GM20000 (cell line): ENCODE measurements around the gene BTBD9.
"Not testable (repeated sequence)": the region's sequence is repeated elsewhere in the genome, so short reads cannot be mapped to it uniquely, and the experiment has no call there.

Experiments used
- DNase-seq: peaks from one replicate; pipeline ENCODE4 v3.0.0; 2012; ENCODE audit warnings: low spot score
- TF ChIP-seq, protein P1 (sequence below): IDR thresholded peaks from 2 replicates; pipeline ENCODE4 v1.5.1; 2012; ENCODE audit warnings: mild to moderate bottlenecking, control low read depth; ENCODE audit errors: extremely low read depth, missing control alignments

BTBD9 gene

DNA sequence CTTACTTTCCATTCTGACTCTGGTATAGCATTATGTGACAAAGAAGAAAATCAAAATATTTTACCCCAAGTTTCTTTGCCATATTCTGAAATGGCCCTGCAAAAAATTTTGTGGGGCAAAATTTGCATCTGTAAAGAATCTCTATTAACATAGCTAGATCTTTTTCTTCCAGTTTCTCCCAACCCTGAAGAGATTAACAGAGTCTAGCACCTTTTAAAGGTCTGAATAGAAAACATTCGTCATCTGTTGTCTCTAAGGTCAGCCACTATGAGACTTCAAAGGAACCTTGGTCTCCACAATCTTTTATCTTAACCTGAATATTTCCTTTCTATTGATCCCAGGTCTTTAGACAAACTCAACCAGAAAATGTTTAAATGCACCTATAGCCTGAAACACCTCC lies 205.7 kb downstream of the BTBD9 start:
- TF ChIP-seq, protein P1, sequence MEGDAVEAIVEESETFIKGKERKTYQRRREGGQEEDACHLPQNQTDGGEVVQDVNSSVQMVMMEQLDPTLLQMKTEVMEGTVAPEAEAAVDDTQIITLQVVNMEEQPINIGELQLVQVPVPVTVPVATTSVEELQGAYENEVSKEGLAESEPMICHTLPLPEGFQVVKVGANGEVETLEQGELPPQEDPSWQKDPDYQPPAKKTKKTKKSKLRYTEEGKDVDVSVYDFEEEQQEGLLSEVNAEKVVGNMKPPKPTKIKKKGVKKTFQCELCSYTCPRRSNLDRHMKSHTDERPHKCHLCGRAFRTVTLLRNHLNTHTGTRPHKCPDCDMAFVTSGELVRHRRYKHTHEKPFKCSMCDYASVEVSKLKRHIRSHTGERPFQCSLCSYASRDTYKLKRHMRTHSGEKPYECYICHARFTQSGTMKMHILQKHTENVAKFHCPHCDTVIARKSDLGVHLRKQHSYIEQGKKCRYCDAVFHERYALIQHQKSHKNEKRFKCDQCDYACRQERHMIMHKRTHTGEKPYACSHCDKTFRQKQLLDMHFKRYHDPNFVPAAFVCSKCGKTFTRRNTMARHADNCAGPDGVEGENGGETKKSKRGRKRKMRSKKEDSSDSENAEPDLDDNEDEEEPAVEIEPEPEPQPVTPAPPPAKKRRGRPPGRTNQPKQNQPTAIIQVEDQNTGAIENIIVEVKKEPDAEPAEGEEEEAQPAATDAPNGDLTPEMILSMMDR: no peak
- DNase-seq: no peak

- DNase-seq: no peak
- TF ChIP-seq, protein P1: no peak
These were observed 207.2 kb downstream of the BTBD9 start for GRCh38 chr6:38432479-38432878.

DNA sequence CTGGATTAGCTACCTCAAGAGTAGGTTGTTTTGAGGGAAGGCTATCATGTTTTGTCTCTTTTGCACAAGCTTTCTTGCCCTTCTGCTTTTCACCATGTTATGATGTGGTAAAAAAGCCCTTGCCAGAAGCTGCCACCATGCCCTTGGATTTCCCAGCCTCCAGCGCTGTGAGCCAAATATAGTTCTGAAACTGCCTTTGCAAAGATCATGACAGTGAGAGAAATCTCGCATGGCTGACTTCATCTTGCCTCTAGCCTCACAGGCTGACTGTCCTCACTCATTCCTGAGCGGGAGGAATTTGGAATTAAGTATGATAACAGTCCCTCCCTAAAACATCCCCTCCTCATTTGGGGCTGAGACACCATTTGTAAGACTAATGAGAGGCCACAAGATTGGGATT lies 207.7 kb downstream of the BTBD9 start:
- DNase-seq: no peak

GRCh38 chr6:38429546-38429945 lies 210.2 kb downstream of the BTBD9 start:
- DNase-seq: no peak
- TF ChIP-seq, protein P1: no peak

More for the DNA sequence above, 207.7 kb downstream of the BTBD9 start:
- TF ChIP-seq, protein P1: no peak

DNA sequence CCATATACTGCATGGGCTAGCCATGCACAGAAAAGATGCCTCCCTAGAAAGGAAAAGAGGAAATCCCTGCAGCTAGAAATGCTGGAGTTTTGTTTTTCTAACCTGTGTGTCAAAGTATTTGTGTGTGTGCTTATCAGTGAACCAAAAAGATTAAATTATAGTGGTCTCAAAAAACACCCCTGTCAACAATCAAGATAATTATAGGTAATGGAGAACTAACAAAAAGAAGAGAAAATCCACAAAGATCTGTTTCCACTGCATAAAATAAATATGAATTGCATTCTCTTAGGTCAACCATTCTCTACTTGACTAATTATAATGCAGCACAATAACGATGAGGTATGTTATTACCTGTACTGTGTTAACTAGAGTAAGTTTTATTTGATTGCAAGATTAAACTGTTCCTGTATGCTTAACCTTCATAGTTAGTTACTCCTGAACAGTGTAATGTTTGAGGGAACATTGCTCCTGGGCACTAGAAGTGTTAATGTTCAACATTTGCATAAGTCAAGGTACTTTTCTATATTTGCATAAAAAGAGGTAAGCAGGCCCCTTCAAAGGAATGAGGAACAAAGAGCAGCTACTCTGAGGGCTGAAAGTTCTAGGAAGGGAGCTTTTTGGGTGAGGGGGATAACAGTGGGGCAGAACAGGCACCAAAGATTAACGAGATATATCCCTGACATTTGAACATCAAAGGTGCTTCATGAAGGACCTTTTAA lies 212.1 kb downstream of the BTBD9 start:
- TF ChIP-seq, protein P1: no peak
- DNase-seq: peak; percentile 31

DNA sequence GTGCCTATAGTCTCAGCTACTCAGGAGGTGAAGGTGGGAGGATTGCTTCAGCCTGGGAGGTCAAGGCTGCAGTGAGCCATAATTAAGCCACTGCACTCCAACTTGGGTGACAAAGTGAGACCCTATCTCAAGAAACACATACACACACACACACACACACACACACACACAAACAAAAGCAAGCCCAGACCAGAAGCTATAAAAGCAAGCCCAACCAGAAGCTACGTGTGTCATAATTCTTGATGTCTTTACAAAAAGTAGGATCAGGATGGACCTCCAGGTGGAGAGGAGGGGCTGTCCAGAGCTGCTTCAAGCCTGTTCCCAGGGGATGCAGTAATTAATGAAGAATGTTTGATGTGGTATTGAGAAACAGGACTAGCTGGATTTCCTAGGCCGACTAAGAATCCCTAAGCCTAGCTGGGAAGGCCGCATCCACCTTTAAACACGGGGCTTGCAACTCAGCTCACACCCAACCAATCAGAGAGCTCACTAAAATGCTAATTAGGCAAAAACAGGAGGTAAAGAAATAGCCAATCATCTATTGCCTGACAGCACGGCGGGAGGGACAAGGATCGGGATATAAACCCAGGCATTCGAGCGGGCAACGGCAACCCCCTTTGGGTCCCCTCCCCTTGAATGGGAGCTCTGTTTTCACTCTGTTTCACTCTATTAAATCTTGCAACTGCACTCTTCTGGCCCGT lies 213.8 kb downstream of the BTBD9 start:
- not testable (repeated sequence) for DNase-seq

DNA sequence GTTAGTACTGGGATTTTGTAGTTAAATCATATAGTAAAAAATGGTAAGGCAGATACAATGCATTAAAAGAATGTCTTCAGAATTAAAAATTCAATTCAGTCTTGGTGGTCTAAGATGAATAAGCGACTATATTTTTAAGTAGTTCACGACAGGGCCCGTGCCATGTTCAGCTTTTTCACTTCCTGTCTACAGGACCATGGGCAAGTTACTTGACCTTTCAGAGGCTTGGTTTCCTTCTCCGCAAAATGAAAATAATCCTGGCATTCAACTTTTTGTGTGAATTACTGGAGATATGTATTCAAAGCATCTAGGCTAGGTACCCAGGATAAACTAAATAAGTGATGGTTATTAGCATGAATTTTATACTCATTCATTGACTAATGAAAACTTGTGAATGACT lies 216.0 kb downstream of the BTBD9 start:
- TF ChIP-seq, protein P1: no peak
- no peak for DNase-seq
